WI38 (cell line): Measurements from ENCODE around the gene CREBL2.
A peak's percentile ranks its signal among the peaks of the same experiment; 100 is the strongest.
"Not testable (repeated sequence)": the region's sequence is repeated elsewhere in the genome, so short reads cannot be mapped to it uniquely, and the experiment has no call there.

ENCODE experiments used
- H3K4me3 ChIP-seq: 2 replicates; pipeline ENCODE4 v1.5.1; 2011; ENCODE audit warnings: low read depth, mild to moderate bottlenecking, control low read depth, low read length
- CTCF ChIP-seq: IDR thresholded peaks from 2 replicates; pipeline ENCODE4 v1.5.1; 2012; ENCODE audit warnings: low read depth, mild to moderate bottlenecking, control low read depth, low read length

The CREBL2 gene

GRCh38 chr12:12611512-12612306 is at the start of gene CREBL2:
CREBL2 (plus strand) TSS chr12:12611876; CDS start chr12:12612173, 297 bp downstream.
- peak within 1 kb of the TSS; percentile 84 for H3K4me3 ChIP-seq
- no peak for TF ChIP-seq CTCF

- H3K4me3 ChIP-seq, result peak overlapping the region; percentile 67
- TF ChIP-seq CTCF, result no peak
Measured at GRCh38 chr12:12562016-12562483, 49.6 kb upstream of the CREBL2 start.

- peak within 1 kb of the TSS; percentile 67 for H3K4me3 ChIP-seq
- no peak for TF ChIP-seq CTCF
Measured at GRCh38 chr12:12562585-12563261, 49.0 kb upstream of the CREBL2 start, which contains the start of gene DUSP16. DUSP16 (minus strand) TSS chr12:12562863; CDS start chr12:12521098, 41,765 bp downstream.

- TF ChIP-seq CTCF, result no peak
- H3K4me3 ChIP-seq, result peak overlapping the region; percentile 67
Measured at GRCh38 chr12:12563290-12563928, 48.3 kb upstream of the CREBL2 start.

GRCh38 chr12:12564911-12565310 is 46.8 kb upstream of the CREBL2 start:
- TF ChIP-seq CTCF, result no peak

GRCh38 chr12:12565971-12566370 is 45.7 kb upstream of the CREBL2 start:
- not testable (repeated sequence) for H3K4me3 ChIP-seq

More at GRCh38 chr12:12564911-12565310, 46.8 kb upstream of the CREBL2 start:
- no peak overlapping the region for H3K4me3 ChIP-seq

GRCh38 chr12:12572659-12573058 is 39.0 kb upstream of the CREBL2 start:
- no peak overlapping the region for H3K4me3 ChIP-seq
- no peak for TF ChIP-seq CTCF
